GM23338 (cell line): ENCODE data around the gene TWF2. TPM values are rescaled to one million over a fixed set of nuclear protein-coding genes. Genes with fewer than 3 reads are reported as not detected.

ENCODE experiments used
- ATAC-seq: fragments of 200-7000 bp; cut with Tn5 transposase; 3 replicates; pipeline ENCODE4 v1.9.1; 2020
- DNase-seq: peaks from one replicate; pipeline ENCODE4 v3.0.0-alpha.2; 2015; ENCODE audit warnings: low spot score
- H2AFZ ChIP-seq: fragments of 200-600 bp; sonication (generic); 2 replicates; pipeline ENCODE4 v1.8.0; 2016; ENCODE audit warnings: antibody characterized with exemption, mild to moderate bottlenecking, moderate library complexity
- H3F3A ChIP-seq: fragments of 200-600 bp; sonication (generic); replicated peaks from 2 replicates; pipeline ENCODE4 v1.8.0; 2017; ENCODE audit warnings: antibody characterized with exemption, mixed run types, low read depth
- H3K27ac ChIP-seq: fragments of 200-600 bp; sonication (generic); 2 replicates; pipeline ENCODE4 v1.6.1; 2016; ENCODE audit warnings: low read depth
- H3K27me3 ChIP-seq: fragments of 200-600 bp; sonication (generic); 2 replicates; pipeline ENCODE4 v1.8.0; 2016; ENCODE audit warnings: mild to moderate bottlenecking, mixed run types, moderate library complexity; ENCODE audit not compliant: insufficient read depth
- H3K36me3 ChIP-seq: fragments of 200-600 bp; sonication (generic); 2 replicates; pipeline ENCODE4 v1.8.0; 2016; ENCODE audit warnings: mild to moderate bottlenecking; ENCODE audit not compliant: insufficient read depth
- H3K4me1 ChIP-seq: fragments of 200-600 bp; sonication (generic); 2 replicates; pipeline ENCODE4 v1.8.0; 2016; ENCODE audit warnings: mild to moderate bottlenecking, moderate library complexity; ENCODE audit not compliant: insufficient read depth
- H3K4me2 ChIP-seq: fragments of 200-600 bp; sonication (generic); 2 replicates; pipeline ENCODE4 v1.7.1; 2017; ENCODE audit warnings: mixed run types
- H3K4me3 ChIP-seq: fragments of 200-600 bp; sonication (generic); 2 replicates; pipeline ENCODE4 v1.6.1; 2016; ENCODE audit warnings: mixed run types
- H3K79me2 ChIP-seq: fragments of 200-600 bp; sonication (generic); replicated peaks from 2 replicates; pipeline ENCODE4 v1.8.0; 2017; ENCODE audit warnings: mild to moderate bottlenecking; ENCODE audit not compliant: insufficient read depth
- H3K9me2 ChIP-seq: fragments of 200-600 bp; sonication (generic); 2 replicates; pipeline ENCODE4 v1.8.0; 2017; ENCODE audit not compliant: insufficient read depth
- H4K20me1 ChIP-seq: fragments of 200-600 bp; sonication (generic); replicated peaks from 2 replicates; pipeline ENCODE4 v1.8.0; 2017; ENCODE audit warnings: mild to moderate bottlenecking; ENCODE audit not compliant: insufficient read depth
- H3K27ac Mint-ChIP-seq: 2 replicates; pipeline ENCODE4 v1.8.0; 2020; ENCODE audit warnings: inconsistent platforms, mild to moderate bottlenecking, moderate library complexity, mixed read lengths
- H3K27me3 Mint-ChIP-seq: 3 replicates; pipeline ENCODE4 v1.8.0; 2022; ENCODE audit warnings: low read depth, mild to moderate bottlenecking, moderate library complexity, mixed read lengths, inconsistent platforms; ENCODE audit not compliant: insufficient read depth, poor library complexity
- H3K36me3 Mint-ChIP-seq: 3 replicates; pipeline ENCODE4 v1.8.0; 2021; ENCODE audit warnings: low read depth, mild to moderate bottlenecking, inconsistent platforms, moderate library complexity, mixed read lengths
- H3K4me1 Mint-ChIP-seq: 3 replicates; pipeline ENCODE4 v1.8.0; 2020; ENCODE audit warnings: mild to moderate bottlenecking, inconsistent platforms, mixed read lengths
- H3K4me3 Mint-ChIP-seq: 3 replicates; pipeline ENCODE4 v1.8.0; 2021; ENCODE audit warnings: moderate library complexity, mild to moderate bottlenecking, inconsistent platforms, mixed read lengths
- H3K9me3 Mint-ChIP-seq: 3 replicates; pipeline ENCODE4 v1.8.0; 2020; ENCODE audit warnings: moderate library complexity, mild to moderate bottlenecking, inconsistent platforms, mixed read lengths
- CREB1 ChIP-seq: fragments of 250-450 bp; sonication (Bioruptor Pico); IDR thresholded peaks from 2 replicates; pipeline ENCODE4 v1.5.0; 2020; ENCODE audit warnings: low read depth, mild to moderate bottlenecking, moderate library complexity
- CTCF ChIP-seq, 2 experiments: fragments of 200-600 bp in 1 of 2; sonication (generic) in 1 of 2; conservative IDR thresholded peaks; 2 replicates each; pipeline versions ENCODE4 v1.5.1 to v1.6.1; 2016 to 2017; ENCODE audit warnings: antibody characterized with exemption in 2 of 2, low read depth in 2 of 2, mild to moderate bottlenecking in 2 of 2, moderate library complexity in 1 of 2
- ETS1 ChIP-seq: IDR thresholded peaks from 2 replicates; pipeline ENCODE4 v1.6.1; 2016; ENCODE audit warnings: antibody characterized with exemption
- EZH2 ChIP-seq: fragments of 200-600 bp; sonication (generic); IDR thresholded peaks from one replicate; pipeline ENCODE4 v1.8.0; 2017; ENCODE audit warnings: antibody characterized with exemption, mild to moderate bottlenecking, low read depth; ENCODE audit not compliant: unreplicated experiment
- JUNB ChIP-seq: IDR thresholded peaks from one replicate; pipeline ENCODE4 v1.6.1; 2016; ENCODE audit warnings: antibody characterized with exemption; ENCODE audit not compliant: unreplicated experiment
- NANOG ChIP-seq: IDR thresholded peaks from 2 replicates; pipeline ENCODE4 v1.6.1; 2016; ENCODE audit warnings: antibody characterized with exemption, borderline replicate concordance
- POLR2AphosphoS5 ChIP-seq: IDR thresholded peaks from 2 replicates; pipeline ENCODE4 v1.6.1; 2016; ENCODE audit warnings: antibody characterized with exemption, low read depth
- REST ChIP-seq: IDR thresholded peaks from one replicate; pipeline ENCODE4 v1.6.1; 2018; ENCODE audit warnings: antibody characterized with exemption; ENCODE audit not compliant: unreplicated experiment
- STAT1 ChIP-seq: IDR thresholded peaks from one replicate; pipeline ENCODE4 v1.6.1; 2016; ENCODE audit warnings: antibody characterized with exemption; ENCODE audit not compliant: unreplicated experiment
- ZNF114 ChIP-seq: fragments of 250-450 bp; sonication (Bioruptor Pico); IDR thresholded peaks from 2 replicates; pipeline ENCODE4 v1.5.0; 2020; ENCODE audit warnings: mild to moderate bottlenecking, moderate library complexity
- ZNF331 ChIP-seq: fragments of 250-450 bp; sonication (Bioruptor Pico); IDR thresholded peaks from 2 replicates; pipeline ENCODE4 v1.5.0; 2020; ENCODE audit warnings: low read depth, mild to moderate bottlenecking, moderate library complexity
- ZNF462 ChIP-seq: fragments of 250-450 bp; sonication (Bioruptor Pico); IDR thresholded peaks from 2 replicates; pipeline ENCODE4 v1.5.0; 2020; ENCODE audit warnings: mild to moderate bottlenecking, moderate library complexity
- polyA plus RNA-seq: library from polyadenylated mRNA; unstranded; fragments of >200 nt; fragmentation: Nextera tagmentation; extraction: Ambion mirVana; gene quantifications from 2 replicates; pipeline ENCODE4 v1.2.1, GENCODE V29; 2016
- total RNA-seq: library from RNA; depleted of rRNA; stranded (reverse); fragments of >200 nt; shearing (Covaris generic); gene quantifications from 2 replicates; pipeline ENCODE4 v1.2.3, GENCODE V29; 2014

The TWF2 gene
- total and polyA plus RNA-seq, 2 experiments from 2014 or later, result 38.9 to 120 TPM

- no peaks in the 10 kb centered on the region for H3K9me2 ChIP-seq
- no peak for ATAC-seq
- 0 out of 2 replicates have a peak, but pooled peaks cover 5% of the 10 kb centered on the region for H4K20me1 ChIP-seq
- H3K4me3 ChIP-seq, result no peak overlapping the region
- peaks cover 24% of the 10 kb centered on the region for H3K36me3 Mint-ChIP-seq
- TF ChIP-seq ZNF331 (CRISPR knock-in tag), result no peak
- no peak for TF ChIP-seq ETS1
- TF ChIP-seq NANOG, result no peak
- TF ChIP-seq ZNF462 (CRISPR knock-in tag), result no peak
- no peak; a peak in 1 of 4 replicates for TF ChIP-seq CTCF (conservative IDR thresholded peaks at IDR 0.05; ENCODE audit: low read depth in 2 of 2)
- no peak for TF ChIP-seq REST
- no peak for TF ChIP-seq POLR2AphosphoS5
- no peak for TF ChIP-seq JUNB
- no peak for TF ChIP-seq STAT1
- TF ChIP-seq EZH2, result no peak
- no peak for TF ChIP-seq ZNF114 (CRISPR knock-in tag)
- TF ChIP-seq CREB1, result no peak
- DNase-seq, result no peak
- H3K9me3 Mint-ChIP-seq, result no peaks in the 10 kb centered on the region
- no peak overlapping the region for H3K4me3 Mint-ChIP-seq
- peaks cover 8% of the 10 kb centered on the region for H3K27me3 Mint-ChIP-seq
- H3K79me2 ChIP-seq, result peaks cover 16% of the 10 kb centered on the region
- no peaks in the 10 kb centered on the region for H3K27me3 ChIP-seq
- H3K4me1 Mint-ChIP-seq, result peaks cover 31% of the 10 kb centered on the region
- H3K4me2 ChIP-seq, result no peak overlapping the region
- H3K27ac Mint-ChIP-seq, result no peak overlapping the region
- H3K27ac ChIP-seq, result no peak overlapping the region
- peaks cover 20% of the 10 kb centered on the region for H3K4me1 ChIP-seq
- peaks cover 3% of the 10 kb centered on the region; the same call in 1 of the 2 replicates for H3K36me3 ChIP-seq
- 0 out of 2 replicates have a peak, but pooled peaks cover 10% of the 10 kb centered on the region for H3F3A ChIP-seq
- H2AFZ ChIP-seq, result no peak overlapping the region
These were observed 5.8 kb downstream of the TWF2 start for GRCh38 chr3:52233108-52233591.
